ENCODE results near the gene AFP. TPM values are rescaled to one million over a fixed set of nuclear protein-coding genes. Genes with fewer than 3 reads are reported as not detected.

AFP gene
- total RNA-seq, 1 donor, result 0.90 TPM

- TF ChIP-seq CTCF (IDR thresholded peaks at IDR 0.05; ENCODE audit: insufficient read depth, low read length), result no peak
- DNase-seq (ENCODE audit: low read depth), result no peak
- no peak overlapping the region for H3K4me3 ChIP-seq (ENCODE audit: low read depth, low read length)
Measured at GRCh38 chr4:73429118-73429517, 6.9 kb upstream of the AFP start.

- no peak for TF ChIP-seq CTCF (IDR thresholded peaks at IDR 0.05; ENCODE audit: insufficient read depth, low read length)
- DNase-seq (ENCODE audit: low read depth), result no peak
- no peak overlapping the region for H3K4me3 ChIP-seq (ENCODE audit: low read depth, low read length)
Measured at GRCh38 chr4:73429826-73430587, 6.0 kb upstream of the AFP start.

GRCh38 chr4:73431813-73432168 lies 4.2 kb upstream of the AFP start:
- no peak for TF ChIP-seq CTCF (IDR thresholded peaks at IDR 0.05; ENCODE audit: insufficient read depth, low read length)
- H3K4me3 ChIP-seq (ENCODE audit: low read depth, low read length), result no peak overlapping the region
- DNase-seq (ENCODE audit: low read depth), result no peak

GRCh38 chr4:73432169-73433000 lies 3.6 kb upstream of the AFP start:
- no peak for DNase-seq (ENCODE audit: low read depth)
- no peak overlapping the region for H3K4me3 ChIP-seq (ENCODE audit: low read depth, low read length)
- TF ChIP-seq CTCF (IDR thresholded peaks at IDR 0.05; ENCODE audit: insufficient read depth, low read length), result no peak

- no peak overlapping the region for H3K4me3 ChIP-seq (ENCODE audit: low read depth, low read length)
- no peak for TF ChIP-seq CTCF (IDR thresholded peaks at IDR 0.05; ENCODE audit: insufficient read depth, low read length)
- no peak for DNase-seq (ENCODE audit: low read depth)
Measured at GRCh38 chr4:73433140-73433539, 2.9 kb upstream of the AFP start.

GRCh38 chr4:73434311-73434710 lies 1.7 kb upstream of the AFP start:
- DNase-seq (ENCODE audit: low read depth), result no peak
- H3K4me3 ChIP-seq (ENCODE audit: low read depth, low read length), result no peak overlapping the region
- peak; percentile 55 for TF ChIP-seq CTCF (IDR thresholded peaks at IDR 0.05; ENCODE audit: insufficient read depth, low read length)
